Heart right ventricle (tissue), 16 donors: Measurements from ENCODE around the gene IFITM1. TPM values are rescaled to one million over a fixed set of nuclear protein-coding genes. Genes with fewer than 3 reads are reported as not detected.

Source experiments
- ATAC-seq, 8 donors: fragments of 200-7000 bp; cut with Tn5 transposase; one replicate each; pipeline ENCODE4 v1.9.1; 2020; ENCODE audit warnings: mild to moderate bottlenecking in 8 of 8, moderate library complexity in 8 of 8, moderate number of reproducible peaks in 1 of 8
- DNase-seq, 2 donors: peaks; one replicate each; pipeline ENCODE4 v3.0.0-alpha.2; 2020
- H3K27ac ChIP-seq, 10 donors: fragments of 200-600 bp; sonication (generic) in 2 of 10; one replicate each; pipeline versions ENCODE4 v1.5.0 to v1.8.0; 2020 to 2022; ENCODE audit warnings: mild to moderate bottlenecking in 3 of 10
- H3K27me3 ChIP-seq, 7 donors: fragments of 200-600 bp; one replicate each; pipeline ENCODE4 v1.8.0; 2021 to 2022; ENCODE audit warnings: mild to moderate bottlenecking in 2 of 7
- H3K36me3 ChIP-seq, 9 donors: fragments of 200-600 bp; sonication (generic) in 1 of 9; one replicate each; pipeline versions ENCODE4 v1.5.0 to v1.8.0; 2020 to 2022; ENCODE audit warnings: mild to moderate bottlenecking in 2 of 9
- H3K4me1 ChIP-seq, 9 donors: fragments of 200-600 bp; sonication (generic) in 1 of 9; one replicate each; pipeline versions ENCODE4 v1.5.0 to v1.8.0; 2020 to 2022; ENCODE audit warnings: mild to moderate bottlenecking in 4 of 9
- H3K4me3 ChIP-seq, 10 donors: fragments of 200-600 bp; sonication (generic) in 2 of 10; one replicate each; pipeline versions ENCODE4 v1.5.0 to v1.8.0; 2020 to 2022; ENCODE audit warnings: mild to moderate bottlenecking in 7 of 10, moderate library complexity in 2 of 10
- H3K9me3 ChIP-seq, 11 donors: fragments of 200-600 bp in 10 of 11; sonication (generic) in 2 of 11; one replicate each; pipeline versions ENCODE4 v1.5.0 to v1.8.0; 2013 to 2022; ENCODE audit warnings: mild to moderate bottlenecking in 2 of 11, control low read depth in 1 of 11, moderate library complexity in 1 of 11
- WGBS, 2 donors: extraction: QIAGEN DNeasy Blood & Tissue Kit; methylation state at CpG; one replicate each; pipeline ENCODE4 v1.1.7; 2013; ENCODE audit warnings: inconsistent platforms in 1 of 2; 5-methylcytosine and 5-hydroxymethylcytosine counted together
- intact Hi-C, 10 donors: fragments of 100-400 bp; cut with DNase I; formaldehyde crosslinking; loops; one replicate each; pipeline versions ENCODE4 v1.11.1 to v1.14.2; 2022
- polyA plus RNA-seq, 2 donors: library from polyadenylated mRNA; stranded (reverse); fragments of 200-250 nt; gene quantifications; one replicate each; pipeline ENCODE4 v1.2.3, GENCODE V29; 2013
- total RNA-seq, 10 donors: library from RNA; stranded (reverse); fragmentation: NEBNext Ultra II Directional in 3 of 10; extraction: Animal tissue kit (Norgen Biotek cat#: 25700) in 3 of 10; gene quantifications; one replicate each; pipeline versions ENCODE4 v1.2.1 to v1.2.4, GENCODE V29; 2021 to 2023
- TF ChIP-seq, protein P1 (sequence below), 9 donors: fragments of 200-600 bp; sonication (generic) in 2 of 9; IDR thresholded peaks; one replicate each; pipeline versions ENCODE4 v1.5.0 to v1.8.0; 2021 to 2022; ENCODE audit warnings: antibody characterized with exemption in 9 of 9, mild to moderate bottlenecking in 5 of 9, moderate library complexity in 1 of 9
- donor health status: Arrhythmogenic right ventricular cardiomyopathy.
- donor health status: ischemic (EF 13 %, LVEDD 7.1; RV severe dilation, severe dysfunction).
- donor health status: healthy with polysubstance abuse.
- donor health status: DM: no; HTN: yes; CAD: no.
- donor health status: DM: no; HTN: no; CAD: no.
- donor health status: ischemic (EF 25% LVEDD 6.9; RV normal size, moderate dysfunction).
- donor health status: ischemic (EF 25% LVEDD 5.7; RV mildly dilated, moderate dysfunction).
- donor health status: healthy.
- donor health status: DM: yes; HTN: yes; CAD: no.
- donor health status: Ischemic cardiomyopathy.
- donor health status: ischemic (EF 35%, LVEDD 5.7; RV mildly dilated, moderate dysfunction).
- donor health status: nonischemic (EF 11% LVEDD 7.7; RV severe dilation, severe dysfunction).
- donor health status: DM: yes; HTN: yes; CAD: no.
- donor health status: PGD.
- donor health status: ischemic (EF 29% LVEDD 5.4; RV normal size, mild dysfunction).
- donor health status: nonischemic (EF 23%, LVEDD 6.1; RV moderate dilation, normal function).

IFITM1 gene
- total and polyA plus RNA-seq, 12 donors: 51.6 to 427 (median 120) TPM

GRCh38 chr11:272195-272930 is 41.5 kb upstream of the IFITM1 start:
- WGBS, 2 donors: 86 to 87% methylated on average over 22 of the region's 22 CpGs
- peaks cover 0 to 50% (median 21%) of the 10 kb centered on the region in 7 donors for H3K27me3 ChIP-seq

GRCh38 chr11:272931-273198 is 41.0 kb upstream of the IFITM1 start:
- no peak for ATAC-seq
- H3K27me3 ChIP-seq: peaks cover 0 to 55% (median 26%) of the 10 kb centered on the region in 7 donors
- intact Hi-C loops: no loop called here

More at GRCh38 chr11:272195-272930, 41.5 kb upstream of the IFITM1 start:
- H3K9me3 ChIP-seq: peaks cover 0 to 3% (median 0%) of the 10 kb centered on the region in 11 donors
- H3K36me3 ChIP-seq: no peaks in the 10 kb centered on the region
- H3K4me1 ChIP-seq: peaks cover 0 to 32% (median 0%) of the 10 kb centered on the region in 9 donors
- TF ChIP-seq, protein P1, sequence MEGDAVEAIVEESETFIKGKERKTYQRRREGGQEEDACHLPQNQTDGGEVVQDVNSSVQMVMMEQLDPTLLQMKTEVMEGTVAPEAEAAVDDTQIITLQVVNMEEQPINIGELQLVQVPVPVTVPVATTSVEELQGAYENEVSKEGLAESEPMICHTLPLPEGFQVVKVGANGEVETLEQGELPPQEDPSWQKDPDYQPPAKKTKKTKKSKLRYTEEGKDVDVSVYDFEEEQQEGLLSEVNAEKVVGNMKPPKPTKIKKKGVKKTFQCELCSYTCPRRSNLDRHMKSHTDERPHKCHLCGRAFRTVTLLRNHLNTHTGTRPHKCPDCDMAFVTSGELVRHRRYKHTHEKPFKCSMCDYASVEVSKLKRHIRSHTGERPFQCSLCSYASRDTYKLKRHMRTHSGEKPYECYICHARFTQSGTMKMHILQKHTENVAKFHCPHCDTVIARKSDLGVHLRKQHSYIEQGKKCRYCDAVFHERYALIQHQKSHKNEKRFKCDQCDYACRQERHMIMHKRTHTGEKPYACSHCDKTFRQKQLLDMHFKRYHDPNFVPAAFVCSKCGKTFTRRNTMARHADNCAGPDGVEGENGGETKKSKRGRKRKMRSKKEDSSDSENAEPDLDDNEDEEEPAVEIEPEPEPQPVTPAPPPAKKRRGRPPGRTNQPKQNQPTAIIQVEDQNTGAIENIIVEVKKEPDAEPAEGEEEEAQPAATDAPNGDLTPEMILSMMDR (IDR thresholded peaks at IDR 0.05): no peak
- no peak overlapping the region for H3K27ac ChIP-seq
- no peak overlapping the region for H3K4me3 ChIP-seq
- no peak for ATAC-seq
- DNase-seq: no peak
- intact Hi-C loops: no loop called here

GRCh38 chr11:276219-276618 is 37.6 kb upstream of the IFITM1 start:
- H3K27ac ChIP-seq: no peak overlapping the region
- ATAC-seq (no peak), DNase-seq (no peak)
- TF ChIP-seq, protein P1 (IDR thresholded peaks at IDR 0.05): no peak
- no peaks in the 10 kb centered on the region for H3K36me3 ChIP-seq
- intact Hi-C loops: no loop called here
- peaks cover 27 to 65% (median 48%) of the 10 kb centered on the region in 7 donors for H3K27me3 ChIP-seq
- no peak overlapping the region for H3K4me3 ChIP-seq
- H3K9me3 ChIP-seq: peaks cover 0 to 3% (median 0%) of the 10 kb centered on the region in 11 donors
- H3K4me1 ChIP-seq: peaks cover 5 to 28% (median 24%) of the 10 kb centered on the region in 9 donors

More at GRCh38 chr11:272931-273198, 41.0 kb upstream of the IFITM1 start:
- TF ChIP-seq, protein P1 (IDR thresholded peaks at IDR 0.05): no peak
- Histone ChIP-seq H3K27ac (no peak overlapping the region), H3K4me3 (no peak overlapping the region), H3K36me3 (no peaks in the 10 kb centered on the region), H3K4me1 (peaks cover 0 to 29% (median 0%) of the 10 kb centered on the region in 9 donors), H3K9me3 (peaks cover 0 to 3% (median 0%) of the 10 kb centered on the region in 11 donors)
- DNase-seq: no peak
- 72 to 80% methylated on average over 6 of the region's 6 CpGs for WGBS, 2 donors

DNA sequence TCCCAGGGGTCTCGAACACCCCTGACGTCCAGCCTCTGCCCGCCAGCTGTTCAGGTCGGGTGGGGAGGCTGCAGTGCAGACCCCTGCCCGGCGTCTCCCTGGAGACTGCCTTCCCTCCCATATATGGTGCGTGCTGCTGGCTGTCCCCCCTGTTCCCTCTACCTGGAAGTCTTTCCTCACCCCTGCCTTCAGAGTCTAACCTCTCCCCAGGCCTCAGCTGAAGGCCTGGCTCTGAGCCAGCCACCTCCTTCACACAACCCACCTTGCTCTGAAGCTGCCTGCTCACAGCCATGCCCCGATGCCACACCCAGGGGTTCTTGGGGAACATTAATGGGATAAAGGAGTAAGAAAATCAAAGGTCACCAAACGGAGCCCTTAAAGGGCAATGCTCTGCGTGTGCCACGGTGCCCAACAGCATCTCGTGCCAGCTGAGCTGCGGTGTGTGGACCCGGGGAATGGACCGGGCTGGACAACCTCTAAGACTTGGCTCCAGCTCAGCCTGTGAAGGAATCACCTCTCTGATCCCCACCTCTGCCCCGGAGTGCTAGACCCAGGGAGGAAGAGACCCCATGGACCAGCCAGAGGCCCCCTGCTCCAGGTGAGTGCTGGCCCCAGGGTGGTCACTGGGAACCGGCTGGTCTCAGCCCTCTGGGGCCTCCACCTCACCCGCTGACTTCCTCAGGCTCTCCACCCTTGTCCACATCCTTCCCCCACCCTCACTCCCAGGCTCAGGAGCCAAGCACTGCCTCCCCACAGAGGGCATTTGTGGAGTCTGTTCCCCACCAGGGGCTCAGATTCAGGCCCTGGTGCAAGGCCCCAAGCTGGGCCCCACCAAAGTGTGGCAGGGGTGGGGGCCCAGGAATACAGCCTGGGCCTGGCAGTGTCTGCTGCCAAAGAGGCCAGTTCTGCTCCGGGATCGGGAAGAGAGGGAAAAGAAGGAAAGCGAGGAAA is 35.6 kb upstream of the IFITM1 start, which contains the start of gene NLRP6:
Gene NLRP6, plus strand, starts transcription at position 407 of the 951 bp plus-strand sequence. Its CDS starts 163 bp downstream, at position 570.
- TF ChIP-seq, protein P1 (IDR thresholded peaks at IDR 0.05): no peak
- ATAC-seq (no peak), DNase-seq (peak in 1 of 2 donors; percentile 2)
- peak within 1 kb of the TSS in 9 of 10 donors; percentile 19 to 46 (median 26) for H3K4me3 ChIP-seq
- H3K36me3 ChIP-seq: no peaks in the 10 kb centered on the region
- peaks cover 5 to 35% (median 26%) of the 10 kb centered on the region in 9 donors for H3K4me1 ChIP-seq
- H3K27me3 ChIP-seq: peaks cover 33 to 78% (median 65%) of the 10 kb centered on the region in 7 donors
- H3K9me3 ChIP-seq: peaks cover 0 to 3% (median 0%) of the 10 kb centered on the region in 11 donors
- intact Hi-C loops: no loop called here
- H3K27ac ChIP-seq: peak within 1 kb of the TSS in 1 of 10 donors; percentile 61
- WGBS, 2 donors: 76 to 77% methylated on average over 21 of the region's 21 CpGs
